Measurements from ENCODE around the gene ZNF200. TPM values are rescaled to one million over a fixed set of nuclear protein-coding genes. Genes with fewer than 3 reads are reported as not detected.

Gene ZNF200
- total and polyA plus RNA-seq, 4 donors = 1.8 to 5.3 (median 3.4) TPM

DNA sequence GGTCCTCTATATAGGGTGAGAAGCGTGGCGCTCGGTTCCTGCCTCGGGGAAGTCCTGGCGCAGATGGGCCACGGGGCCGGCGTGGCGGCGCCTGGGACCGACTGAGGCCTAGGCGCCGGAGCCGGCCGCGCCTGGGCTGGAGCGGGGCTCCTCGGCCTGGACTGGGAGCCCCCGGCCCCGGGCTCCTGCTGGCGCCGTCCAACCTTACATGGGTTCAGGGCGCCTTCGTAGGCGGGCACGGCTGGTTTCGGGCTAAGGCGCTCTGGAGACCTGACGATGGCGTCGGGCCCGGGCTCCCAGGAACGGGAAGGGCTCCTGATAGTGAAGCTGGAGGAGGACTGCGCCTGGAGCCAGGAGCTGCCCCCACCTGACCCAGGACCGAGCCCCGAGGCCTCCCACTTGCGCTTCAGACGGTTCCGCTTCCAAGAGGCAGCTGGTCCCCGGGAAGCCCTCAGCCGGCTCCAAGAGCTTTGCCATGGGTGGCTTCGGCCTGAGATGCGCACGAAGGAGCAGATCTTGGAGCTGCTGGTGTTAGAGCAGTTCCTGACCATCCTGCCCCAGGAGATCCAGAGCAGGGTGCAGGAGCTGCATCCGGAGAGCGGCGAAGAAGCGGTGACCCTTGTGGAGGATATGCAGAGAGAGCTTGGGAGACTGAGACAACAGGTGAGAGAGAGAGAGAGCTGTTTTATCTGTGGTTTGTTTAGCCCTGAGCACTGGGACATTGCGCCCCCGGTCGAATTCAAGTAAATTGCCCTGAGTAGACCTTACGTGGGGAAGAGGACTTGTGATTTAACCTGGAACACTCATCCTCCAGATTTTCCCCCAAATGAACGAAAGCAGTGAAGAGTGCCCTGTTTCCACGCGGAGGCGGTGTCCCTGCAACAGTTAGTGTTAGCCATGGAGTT is 48.8 kb upstream of the ZNF200 start:
- peaks cover 4 to 21% (median 19%) of the 10 kb centered on the region in 4 donors for H3K4me1 ChIP-seq (ENCODE audit: control insufficient read depth in 4 of 4, insufficient read depth in 4 of 4, low read length in 3 of 4)
- no peak for DNase-seq (ENCODE audit: low spot score)
- H3K27me3 ChIP-seq (ENCODE audit: control insufficient read depth in 4 of 4, insufficient read depth in 4 of 4, low read length in 3 of 4) = no peaks in the 10 kb centered on the region
- peaks cover 9 to 15% (median 13%) of the 10 kb centered on the region in 4 donors for H3K9me3 ChIP-seq (ENCODE audit: control insufficient read depth in 4 of 4, low read length in 3 of 4)
- peak overlapping the region; percentile 84 to 93 (median 85) for H3K4me3 ChIP-seq (ENCODE audit: low read depth in 1 of 3, low read length in 3 of 3)
- H3K9ac ChIP-seq (ENCODE audit: low read depth in 1 of 2, low read length in 2 of 2) = peak overlapping the region; percentile 68 to 73
- peaks cover 8 to 30% (median 27%) of the 10 kb centered on the region in 4 donors for H3K36me3 ChIP-seq (ENCODE audit: control insufficient read depth in 4 of 4, insufficient read depth in 3 of 4, low read depth in 1 of 4, low read length in 3 of 4)
- H3K27ac ChIP-seq (ENCODE audit: low read depth in 1 of 2, low read length in 2 of 2) = peak overlapping the region; percentile 98
- 5% methylated on average over 56 of the region's 56 CpGs for WGBS
- no peak for TF ChIP-seq FOXA1 (IDR thresholded peaks at IDR 0.05)
- no peak for TF ChIP-seq HNF4G (IDR thresholded peaks at IDR 0.05)
- TF ChIP-seq RAD21 (IDR thresholded peaks at IDR 0.05) = no peak
- no peak for TF ChIP-seq FOXA2 (IDR thresholded peaks at IDR 0.05)
- no peak for TF ChIP-seq JUND (IDR thresholded peaks at IDR 0.05)
- TF ChIP-seq SP1 (IDR thresholded peaks at IDR 0.05) = no peak
- TF ChIP-seq RXRA (IDR thresholded peaks at IDR 0.05) = no peak
- TF ChIP-seq, protein P1, sequence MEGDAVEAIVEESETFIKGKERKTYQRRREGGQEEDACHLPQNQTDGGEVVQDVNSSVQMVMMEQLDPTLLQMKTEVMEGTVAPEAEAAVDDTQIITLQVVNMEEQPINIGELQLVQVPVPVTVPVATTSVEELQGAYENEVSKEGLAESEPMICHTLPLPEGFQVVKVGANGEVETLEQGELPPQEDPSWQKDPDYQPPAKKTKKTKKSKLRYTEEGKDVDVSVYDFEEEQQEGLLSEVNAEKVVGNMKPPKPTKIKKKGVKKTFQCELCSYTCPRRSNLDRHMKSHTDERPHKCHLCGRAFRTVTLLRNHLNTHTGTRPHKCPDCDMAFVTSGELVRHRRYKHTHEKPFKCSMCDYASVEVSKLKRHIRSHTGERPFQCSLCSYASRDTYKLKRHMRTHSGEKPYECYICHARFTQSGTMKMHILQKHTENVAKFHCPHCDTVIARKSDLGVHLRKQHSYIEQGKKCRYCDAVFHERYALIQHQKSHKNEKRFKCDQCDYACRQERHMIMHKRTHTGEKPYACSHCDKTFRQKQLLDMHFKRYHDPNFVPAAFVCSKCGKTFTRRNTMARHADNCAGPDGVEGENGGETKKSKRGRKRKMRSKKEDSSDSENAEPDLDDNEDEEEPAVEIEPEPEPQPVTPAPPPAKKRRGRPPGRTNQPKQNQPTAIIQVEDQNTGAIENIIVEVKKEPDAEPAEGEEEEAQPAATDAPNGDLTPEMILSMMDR (IDR thresholded peaks at IDR 0.05; ENCODE audit: low read depth, low read length, missing input control) = no peak
- TF ChIP-seq, protein P2, sequence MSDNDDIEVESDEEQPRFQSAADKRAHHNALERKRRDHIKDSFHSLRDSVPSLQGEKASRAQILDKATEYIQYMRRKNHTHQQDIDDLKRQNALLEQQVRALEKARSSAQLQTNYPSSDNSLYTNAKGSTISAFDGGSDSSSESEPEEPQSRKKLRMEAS (IDR thresholded peaks at IDR 0.05) = no peak
- no peak for TF ChIP-seq HNF4A (conservative IDR thresholded peaks at IDR 0.05)
- TF ChIP-seq, protein P3, sequence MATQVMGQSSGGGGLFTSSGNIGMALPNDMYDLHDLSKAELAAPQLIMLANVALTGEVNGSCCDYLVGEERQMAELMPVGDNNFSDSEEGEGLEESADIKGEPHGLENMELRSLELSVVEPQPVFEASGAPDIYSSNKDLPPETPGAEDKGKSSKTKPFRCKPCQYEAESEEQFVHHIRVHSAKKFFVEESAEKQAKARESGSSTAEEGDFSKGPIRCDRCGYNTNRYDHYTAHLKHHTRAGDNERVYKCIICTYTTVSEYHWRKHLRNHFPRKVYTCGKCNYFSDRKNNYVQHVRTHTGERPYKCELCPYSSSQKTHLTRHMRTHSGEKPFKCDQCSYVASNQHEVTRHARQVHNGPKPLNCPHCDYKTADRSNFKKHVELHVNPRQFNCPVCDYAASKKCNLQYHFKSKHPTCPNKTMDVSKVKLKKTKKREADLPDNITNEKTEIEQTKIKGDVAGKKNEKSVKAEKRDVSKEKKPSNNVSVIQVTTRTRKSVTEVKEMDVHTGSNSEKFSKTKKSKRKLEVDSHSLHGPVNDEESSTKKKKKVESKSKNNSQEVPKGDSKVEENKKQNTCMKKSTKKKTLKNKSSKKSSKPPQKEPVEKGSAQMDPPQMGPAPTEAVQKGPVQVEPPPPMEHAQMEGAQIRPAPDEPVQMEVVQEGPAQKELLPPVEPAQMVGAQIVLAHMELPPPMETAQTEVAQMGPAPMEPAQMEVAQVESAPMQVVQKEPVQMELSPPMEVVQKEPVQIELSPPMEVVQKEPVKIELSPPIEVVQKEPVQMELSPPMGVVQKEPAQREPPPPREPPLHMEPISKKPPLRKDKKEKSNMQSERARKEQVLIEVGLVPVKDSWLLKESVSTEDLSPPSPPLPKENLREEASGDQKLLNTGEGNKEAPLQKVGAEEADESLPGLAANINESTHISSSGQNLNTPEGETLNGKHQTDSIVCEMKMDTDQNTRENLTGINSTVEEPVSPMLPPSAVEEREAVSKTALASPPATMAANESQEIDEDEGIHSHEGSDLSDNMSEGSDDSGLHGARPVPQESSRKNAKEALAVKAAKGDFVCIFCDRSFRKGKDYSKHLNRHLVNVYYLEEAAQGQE (IDR thresholded peaks at IDR 0.05) = no peak
- TF ChIP-seq, protein P4, sequence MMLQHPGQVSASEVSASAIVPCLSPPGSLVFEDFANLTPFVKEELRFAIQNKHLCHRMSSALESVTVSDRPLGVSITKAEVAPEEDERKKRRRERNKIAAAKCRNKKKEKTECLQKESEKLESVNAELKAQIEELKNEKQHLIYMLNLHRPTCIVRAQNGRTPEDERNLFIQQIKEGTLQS (IDR thresholded peaks at IDR 0.05) = no peak
- no peak for TF ChIP-seq EGR1 (IDR thresholded peaks at IDR 0.05; ENCODE audit: low read depth in 2 of 2)
- TF ChIP-seq GABPA (IDR thresholded peaks at IDR 0.05 in 1 of 2, conservative IDR thresholded peaks at IDR 0.05 in 1 of 2) = no peak
- TF ChIP-seq TAF1 (conservative IDR thresholded peaks at IDR 0.05) = no peak
- TF ChIP-seq YY1 (IDR thresholded peaks at IDR 0.05) = no peak
- TF ChIP-seq, protein P5, sequence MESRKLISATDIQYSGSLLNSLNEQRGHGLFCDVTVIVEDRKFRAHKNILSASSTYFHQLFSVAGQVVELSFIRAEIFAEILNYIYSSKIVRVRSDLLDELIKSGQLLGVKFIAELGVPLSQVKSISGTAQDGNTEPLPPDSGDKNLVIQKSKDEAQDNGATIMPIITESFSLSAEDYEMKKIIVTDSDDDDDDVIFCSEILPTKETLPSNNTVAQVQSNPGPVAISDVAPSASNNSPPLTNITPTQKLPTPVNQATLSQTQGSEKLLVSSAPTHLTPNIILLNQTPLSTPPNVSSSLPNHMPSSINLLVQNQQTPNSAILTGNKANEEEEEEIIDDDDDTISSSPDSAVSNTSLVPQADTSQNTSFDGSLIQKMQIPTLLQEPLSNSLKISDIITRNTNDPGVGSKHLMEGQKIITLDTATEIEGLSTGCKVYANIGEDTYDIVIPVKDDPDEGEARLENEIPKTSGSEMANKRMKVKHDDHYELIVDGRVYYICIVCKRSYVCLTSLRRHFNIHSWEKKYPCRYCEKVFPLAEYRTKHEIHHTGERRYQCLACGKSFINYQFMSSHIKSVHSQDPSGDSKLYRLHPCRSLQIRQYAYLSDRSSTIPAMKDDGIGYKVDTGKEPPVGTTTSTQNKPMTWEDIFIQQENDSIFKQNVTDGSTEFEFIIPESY (IDR thresholded peaks at IDR 0.05) = no peak
- no peak for TF ChIP-seq NR2F2 (IDR thresholded peaks at IDR 0.05)
